GM06990 (cell line): ENCODE measurements around the gene BIN1.

Source experiments
- DNase-seq: peaks from one replicate; pipeline ENCODE4 v3.0.0-alpha.2; 2011; ENCODE audit not compliant: insufficient read length; ENCODE audit errors: extremely low read depth
- H3K27me3 ChIP-seq: replicated peaks from 2 replicates; pipeline ENCODE4 v1.6.0; 2011; ENCODE audit warnings: low read length; ENCODE audit not compliant: control insufficient read depth, insufficient read depth
- H3K36me3 ChIP-seq: 2 replicates; pipeline ENCODE4 v1.5.1; 2011; ENCODE audit warnings: low read length; ENCODE audit not compliant: control insufficient read depth, insufficient read depth
- H3K4me3 ChIP-seq: replicated peaks from 2 replicates; pipeline ENCODE4 v1.5.1; 2011; ENCODE audit warnings: low read depth, mild to moderate bottlenecking, control low read depth, low read length
- CTCF ChIP-seq: IDR thresholded peaks from 2 replicates; pipeline ENCODE4 v1.5.1; 2011; ENCODE audit warnings: low read length, control low read depth, mild to moderate bottlenecking, inconsistent platforms; ENCODE audit not compliant: insufficient read depth, poor library complexity, severe bottlenecking

Gene BIN1

GRCh38 chr2:127065940-127066318, 41.0 kb downstream of the BIN1 start:
- TF ChIP-seq CTCF: no peak
- no peak for DNase-seq
- Histone ChIP-seq H3K36me3 (no peaks in the 10 kb centered on the region; the same call in 1 of the 2 replicates), H3K4me3 (no peak overlapping the region), H3K27me3 (no peaks in the 10 kb centered on the region)

GRCh38 chr2:127065299-127065939, 41.5 kb downstream of the BIN1 start:
- Histone ChIP-seq H3K36me3 (no peaks in the 10 kb centered on the region; the same call in 1 of the 2 replicates), H3K4me3 (no peak overlapping the region), H3K27me3 (no peaks in the 10 kb centered on the region)
- no peak for DNase-seq
- no peak for TF ChIP-seq CTCF

GRCh38 chr2:127064642-127065250, 42.2 kb downstream of the BIN1 start:
- no peak overlapping the region for H3K4me3 ChIP-seq
- no peaks in the 10 kb centered on the region for H3K27me3 ChIP-seq
- no peaks in the 10 kb centered on the region; the same call in 1 of the 2 replicates for H3K36me3 ChIP-seq
- DNase-seq: peak; percentile 75
- TF ChIP-seq CTCF: no peak

GRCh38 chr2:127063701-127064590, 43.0 kb downstream of the BIN1 start:
- no peak overlapping the region for H3K4me3 ChIP-seq
- no peaks in the 10 kb centered on the region; the same call in 1 of the 2 replicates for H3K36me3 ChIP-seq
- no peak for TF ChIP-seq CTCF
- no peak for DNase-seq
- no peaks in the 10 kb centered on the region for H3K27me3 ChIP-seq

- H3K36me3 ChIP-seq: no peaks in the 10 kb centered on the region; the same call in 1 of the 2 replicates
Observed at GRCh38 chr2:127061375-127062273, 45.3 kb downstream of the BIN1 start.

More at GRCh38 chr2:127061375-127062273, 45.3 kb downstream of the BIN1 start:
- DNase-seq: no peak
- TF ChIP-seq CTCF: no peak
- Histone ChIP-seq H3K4me3 (no peak overlapping the region), H3K27me3 (no peaks in the 10 kb centered on the region)
